ENCODE data around the gene PEX26.
"Not testable (repeated sequence)": the region's sequence is repeated elsewhere in the genome, so short reads cannot be mapped to it uniquely, and the experiment has no call there.

PEX26 gene

GRCh38 chr22:18071968-18072310 is 5.9 kb upstream of the PEX26 start:
- H3K36me3 ChIP-seq (ENCODE audit: control insufficient read depth, insufficient read depth, low read length): no peaks in the 10 kb centered on the region
- no peak for DNase-seq (ENCODE audit: low read depth, low spot score)
- WGBS (ENCODE audit: insufficient coverage, insufficient read length): no CpG with 5 or more reads among the region's 1 CpG
- no peaks in the 10 kb centered on the region for H3K9me3 ChIP-seq (ENCODE audit: control insufficient read depth, insufficient read depth, low read length)
- no peak overlapping the region for H3K4me3 ChIP-seq (ENCODE audit: low read length)
- 0 out of 2 replicates have a peak, but pooled peaks cover 2% of the 10 kb centered on the region for H3K27me3 ChIP-seq (ENCODE audit: control insufficient read depth, insufficient read depth, low read length)
- H3K27ac ChIP-seq (ENCODE audit: low read length): no peak overlapping the region
- H3K4me1 ChIP-seq (ENCODE audit: control insufficient read depth, insufficient read depth, low read length): no peaks in the 10 kb centered on the region

GRCh38 chr22:18073467-18073866 is 4.3 kb upstream of the PEX26 start:
- no peak overlapping the region for H3K27ac ChIP-seq (ENCODE audit: low read length)
- no peaks in the 10 kb centered on the region for H3K4me1 ChIP-seq (ENCODE audit: control insufficient read depth, insufficient read depth, low read length)
- no peaks in the 10 kb centered on the region; the same call in 1 of the 2 replicates for H3K36me3 ChIP-seq (ENCODE audit: control insufficient read depth, insufficient read depth, low read length)
- no CpG with 5 or more reads among the region's 2 CpGs for WGBS (ENCODE audit: insufficient coverage, insufficient read length)
- H3K9me3 ChIP-seq (ENCODE audit: control insufficient read depth, insufficient read depth, low read length): no peaks in the 10 kb centered on the region
- H3K4me3 ChIP-seq (ENCODE audit: low read length): no peak overlapping the region
- DNase-seq (ENCODE audit: low read depth, low spot score): no peak
- H3K27me3 ChIP-seq (ENCODE audit: control insufficient read depth, insufficient read depth, low read length): 0 out of 2 replicates have a peak, but pooled peaks cover 2% of the 10 kb centered on the region

GRCh38 chr22:18073927-18074326 is 3.9 kb upstream of the PEX26 start:
- not testable (repeated sequence) for DNase-seq (ENCODE audit: low read depth, low spot score); H3K9me3 ChIP-seq (ENCODE audit: control insufficient read depth, insufficient read depth, low read length); H3K36me3 ChIP-seq (ENCODE audit: control insufficient read depth, insufficient read depth, low read length); H3K27ac ChIP-seq (ENCODE audit: low read length); H3K4me1 ChIP-seq (ENCODE audit: control insufficient read depth, insufficient read depth, low read length); H3K4me3 ChIP-seq (ENCODE audit: low read length); H3K27me3 ChIP-seq (ENCODE audit: control insufficient read depth, insufficient read depth, low read length)
- whole genome bisulfite sequencing (ENCODE audit: insufficient coverage, insufficient read length): no CpG with 5 or more reads among the region's 4 CpGs

- H3K27me3 ChIP-seq (ENCODE audit: control insufficient read depth, insufficient read depth, low read length): 0 out of 2 replicates have a peak, but pooled peaks cover 2% of the 10 kb centered on the region
- H3K4me1 ChIP-seq (ENCODE audit: control insufficient read depth, insufficient read depth, low read length): no peaks in the 10 kb centered on the region
- no CpG with 5 or more reads among the region's 6 CpGs for WGBS (ENCODE audit: insufficient coverage, insufficient read length)
- H3K36me3 ChIP-seq (ENCODE audit: control insufficient read depth, insufficient read depth, low read length): no peaks in the 10 kb centered on the region; the same call in 1 of the 2 replicates
- no peak overlapping the region for H3K27ac ChIP-seq (ENCODE audit: low read length)
- H3K4me3 ChIP-seq (ENCODE audit: low read length): no peak overlapping the region
- DNase-seq (ENCODE audit: low read depth, low spot score): no peak
- no peaks in the 10 kb centered on the region for H3K9me3 ChIP-seq (ENCODE audit: control insufficient read depth, insufficient read depth, low read length)
These were observed 2.6 kb upstream of the PEX26 start for GRCh38 chr22:18075101-18075719.

- H3K27me3 ChIP-seq (ENCODE audit: control insufficient read depth, insufficient read depth, low read length): 0 out of 2 replicates have a peak, but pooled peaks cover 2% of the 10 kb centered on the region
- H3K9me3 ChIP-seq (ENCODE audit: control insufficient read depth, insufficient read depth, low read length): no peaks in the 10 kb centered on the region
- no peaks in the 10 kb centered on the region; the same call in 1 of the 2 replicates for H3K36me3 ChIP-seq (ENCODE audit: control insufficient read depth, insufficient read depth, low read length)
- H3K27ac ChIP-seq (ENCODE audit: low read length): no peak overlapping the region
- WGBS (ENCODE audit: insufficient coverage, insufficient read length): no CpG with 5 or more reads among the region's 13 CpGs
- H3K4me3 ChIP-seq (ENCODE audit: low read length): no peak overlapping the region
- H3K4me1 ChIP-seq (ENCODE audit: control insufficient read depth, insufficient read depth, low read length): no peaks in the 10 kb centered on the region
- peak; percentile 52 for DNase-seq (ENCODE audit: low read depth, low spot score)
These were observed 1.9 kb upstream of the PEX26 start for GRCh38 chr22:18075720-18076497.

- DNase-seq (ENCODE audit: low read depth, low spot score): no peak
- no peaks in the 10 kb centered on the region for H3K27me3 ChIP-seq (ENCODE audit: control insufficient read depth, insufficient read depth, low read length)
- peak overlapping the region; percentile 100; the same call in 1 of the 2 replicates for H3K4me3 ChIP-seq (ENCODE audit: low read length)
- no peaks in the 10 kb centered on the region for H3K9me3 ChIP-seq (ENCODE audit: control insufficient read depth, insufficient read depth, low read length)
- 100% methylated on average over 1 of the region's 10 CpGs for WGBS (ENCODE audit: insufficient coverage, insufficient read length)
- no peaks in the 10 kb centered on the region for H3K4me1 ChIP-seq (ENCODE audit: control insufficient read depth, insufficient read depth, low read length)
- peaks cover 4% of the 10 kb centered on the region; the same call in 1 of the 2 replicates for H3K36me3 ChIP-seq (ENCODE audit: control insufficient read depth, insufficient read depth, low read length)
- no peak overlapping the region for H3K27ac ChIP-seq (ENCODE audit: low read length)
These were observed 627 bp upstream of the PEX26 start for GRCh38 chr22:18077087-18077638.

- Histone ChIP-seq H3K36me3 (ENCODE audit: control insufficient read depth, insufficient read depth, low read length) (peaks cover 7% of the 10 kb centered on the region; the same call in 1 of the 2 replicates), H3K27ac (ENCODE audit: low read length) (no peak overlapping the region), H3K4me3 (ENCODE audit: low read length) (peak overlapping the region; percentile 100), H3K27me3 (ENCODE audit: control insufficient read depth, insufficient read depth, low read length) (no peaks in the 10 kb centered on the region), H3K4me1 (ENCODE audit: control insufficient read depth, insufficient read depth, low read length) (no peaks in the 10 kb centered on the region), H3K9me3 (ENCODE audit: control insufficient read depth, insufficient read depth, low read length) (no peaks in the 10 kb centered on the region)
- DNase-seq (ENCODE audit: low read depth, low spot score): no peak
- WGBS (ENCODE audit: insufficient coverage, insufficient read length): no CpG with 5 or more reads among the region's 45 CpGs
These were observed 695 bp downstream of the PEX26 start for GRCh38 chr22:18078329-18079041.

DNA sequence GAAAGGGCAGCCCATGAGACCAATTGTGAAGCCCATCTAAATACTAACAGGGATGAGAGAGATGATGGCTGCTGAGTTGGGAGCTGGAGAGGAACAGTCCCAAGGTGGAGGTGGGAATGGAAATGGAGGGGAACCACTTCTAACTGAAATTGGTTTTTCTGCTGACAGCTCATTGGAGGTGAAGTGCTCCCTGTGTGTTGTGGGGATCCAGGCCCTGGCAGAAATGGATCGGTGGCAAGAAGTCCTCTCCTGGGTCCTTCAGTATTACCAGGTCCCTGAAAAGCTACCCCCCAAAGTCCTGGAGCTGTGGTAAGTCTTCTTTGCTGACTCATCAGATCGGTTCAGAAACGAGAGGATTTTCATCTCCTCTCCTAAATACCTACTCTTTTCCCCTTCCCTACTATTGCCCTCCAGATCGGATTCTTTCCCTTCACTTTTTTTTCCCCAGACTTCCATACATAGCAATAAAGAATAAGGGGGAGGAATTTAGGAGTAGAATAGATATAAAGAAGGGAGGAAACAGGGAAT is 2.0 kb downstream of the PEX26 start:
- no peak for DNase-seq (ENCODE audit: low read depth, low spot score)
- 0% methylated on average over 1 of the region's 4 CpGs for WGBS (ENCODE audit: insufficient coverage, insufficient read length)
- no peaks in the 10 kb centered on the region for H3K9me3 ChIP-seq (ENCODE audit: control insufficient read depth, insufficient read depth, low read length)
- no peak overlapping the region for H3K27ac ChIP-seq (ENCODE audit: low read length)
- no peaks in the 10 kb centered on the region for H3K27me3 ChIP-seq (ENCODE audit: control insufficient read depth, insufficient read depth, low read length)
- no peak overlapping the region for H3K4me3 ChIP-seq (ENCODE audit: low read length)
- no peaks in the 10 kb centered on the region for H3K4me1 ChIP-seq (ENCODE audit: control insufficient read depth, insufficient read depth, low read length)
- peaks cover 10% of the 10 kb centered on the region; the same call in 1 of the 2 replicates for H3K36me3 ChIP-seq (ENCODE audit: control insufficient read depth, insufficient read depth, low read length)

DNA sequence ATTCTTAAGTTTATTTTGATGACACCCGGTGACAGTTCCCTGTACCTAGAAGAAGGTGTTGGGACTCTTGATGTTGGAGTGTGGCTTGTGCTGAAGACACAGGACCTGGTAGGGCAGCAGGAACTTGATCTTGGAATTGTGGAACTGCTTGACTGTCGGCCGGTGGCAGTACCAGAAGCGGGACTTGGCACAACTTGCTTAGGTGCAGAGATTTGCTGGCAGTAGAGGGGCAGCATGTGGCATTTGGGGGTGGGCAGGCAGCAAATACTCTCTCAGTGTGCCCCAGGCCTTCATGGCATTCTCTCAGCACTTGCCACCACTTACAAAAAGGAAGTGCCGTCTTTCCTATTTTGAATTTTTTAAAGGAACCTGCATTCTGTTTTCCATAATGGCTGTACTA is 3.6 kb downstream of the PEX26 start:
- DNase-seq (ENCODE audit: low read depth, low spot score): no peak
- H3K4me3 ChIP-seq (ENCODE audit: low read length): no peak overlapping the region; the same call in 1 of the 2 replicates
- H3K36me3 ChIP-seq (ENCODE audit: control insufficient read depth, insufficient read depth, low read length): peaks cover 14% of the 10 kb centered on the region
- no peak overlapping the region for H3K27ac ChIP-seq (ENCODE audit: low read length)
- no peaks in the 10 kb centered on the region for H3K9me3 ChIP-seq (ENCODE audit: control insufficient read depth, insufficient read depth, low read length)
- no CpG with 5 or more reads among the region's 5 CpGs for WGBS (ENCODE audit: insufficient coverage, insufficient read length)
- H3K27me3 ChIP-seq (ENCODE audit: control insufficient read depth, insufficient read depth, low read length): no peaks in the 10 kb centered on the region
- H3K4me1 ChIP-seq (ENCODE audit: control insufficient read depth, insufficient read depth, low read length): no peaks in the 10 kb centered on the region

DNA sequence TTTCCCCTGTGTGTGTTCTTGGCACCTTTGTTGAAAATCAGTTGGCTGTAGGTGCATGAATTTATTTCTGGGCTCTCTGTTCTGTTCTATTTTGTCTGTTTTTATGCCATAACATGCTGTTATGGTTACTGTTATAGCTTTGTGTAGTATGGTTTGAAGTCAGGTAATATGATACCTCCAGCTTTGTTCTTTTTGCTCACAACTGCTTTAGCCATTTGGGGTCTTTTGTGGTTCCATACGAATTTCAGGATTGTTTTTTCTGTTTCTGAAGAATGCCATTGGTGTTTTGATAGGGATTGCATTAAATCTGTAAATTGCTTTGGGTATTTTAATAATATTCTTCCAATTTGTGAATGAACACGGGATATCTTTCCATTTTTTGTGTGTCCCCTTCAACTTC is 4.7 kb downstream of the PEX26 start:
- Histone ChIP-seq H3K4me1 (ENCODE audit: control insufficient read depth, insufficient read depth, low read length) (no peaks in the 10 kb centered on the region), H3K27me3 (ENCODE audit: control insufficient read depth, insufficient read depth, low read length) (no peaks in the 10 kb centered on the region), H3K36me3 (ENCODE audit: control insufficient read depth, insufficient read depth, low read length) (peaks cover 14% of the 10 kb centered on the region), H3K9me3 (ENCODE audit: control insufficient read depth, insufficient read depth, low read length) (no peaks in the 10 kb centered on the region), H3K27ac (ENCODE audit: low read length) (no peak overlapping the region), H3K4me3 (ENCODE audit: low read length) (no peak overlapping the region)
- no CpG with 5 or more reads among the region's 2 CpGs for WGBS (ENCODE audit: insufficient coverage, insufficient read length)
- no peak for DNase-seq (ENCODE audit: low read depth, low spot score)

All from iPS DF 6.9 (cell line).